Astrocyte of the cerebellum (primary cell): ENCODE data around the gene MAPK10.
A peak's percentile ranks its signal among the peaks of the same experiment; 100 is the strongest.

Source experiments
- DNase-seq: peaks from one replicate; pipeline ENCODE4 v3.0.0-alpha.2; 2011; ENCODE audit warnings: low read depth
- H3K4me3 ChIP-seq: 2 replicates; pipeline ENCODE4 v1.5.1; 2011; ENCODE audit warnings: mild to moderate bottlenecking, low read depth, low read length, moderate library complexity
- in situ Hi-C: cut with HindIII; loops from 2 replicates; pipeline ENCODE4 v1.10.0; 2017; ENCODE audit warnings: low sequenced_read_pairs
- TF ChIP-seq, protein P1 (sequence below): IDR thresholded peaks from 2 replicates; pipeline ENCODE4 v1.5.1; 2012; ENCODE audit warnings: low read length, low read depth, moderate library complexity, mild to moderate bottlenecking; ENCODE audit errors: missing control alignments

MAPK10 gene

DNA sequence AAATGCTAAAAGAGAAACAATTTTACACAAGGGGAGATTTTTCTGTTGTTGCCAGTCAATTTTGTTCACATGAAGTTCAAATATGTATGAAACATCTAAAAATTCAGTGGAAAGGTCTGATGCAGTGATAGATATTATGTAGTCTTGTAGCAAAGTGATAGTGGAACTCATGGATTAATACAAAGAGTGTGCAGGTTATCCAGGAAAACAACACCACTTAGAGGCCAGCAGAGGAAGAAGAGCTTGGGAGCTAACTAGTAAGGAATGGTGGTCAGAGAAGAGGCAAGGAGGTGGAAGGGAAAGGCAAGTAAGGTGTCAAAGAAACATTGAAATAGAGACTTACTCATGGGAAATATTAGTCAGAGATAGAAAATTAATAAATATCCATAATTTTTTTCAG lies 395.6 kb downstream of the MAPK10 start:
- H3K4me3 ChIP-seq: no peak overlapping the region
- in situ Hi-C loops: no loop called here
- TF ChIP-seq, protein P1, sequence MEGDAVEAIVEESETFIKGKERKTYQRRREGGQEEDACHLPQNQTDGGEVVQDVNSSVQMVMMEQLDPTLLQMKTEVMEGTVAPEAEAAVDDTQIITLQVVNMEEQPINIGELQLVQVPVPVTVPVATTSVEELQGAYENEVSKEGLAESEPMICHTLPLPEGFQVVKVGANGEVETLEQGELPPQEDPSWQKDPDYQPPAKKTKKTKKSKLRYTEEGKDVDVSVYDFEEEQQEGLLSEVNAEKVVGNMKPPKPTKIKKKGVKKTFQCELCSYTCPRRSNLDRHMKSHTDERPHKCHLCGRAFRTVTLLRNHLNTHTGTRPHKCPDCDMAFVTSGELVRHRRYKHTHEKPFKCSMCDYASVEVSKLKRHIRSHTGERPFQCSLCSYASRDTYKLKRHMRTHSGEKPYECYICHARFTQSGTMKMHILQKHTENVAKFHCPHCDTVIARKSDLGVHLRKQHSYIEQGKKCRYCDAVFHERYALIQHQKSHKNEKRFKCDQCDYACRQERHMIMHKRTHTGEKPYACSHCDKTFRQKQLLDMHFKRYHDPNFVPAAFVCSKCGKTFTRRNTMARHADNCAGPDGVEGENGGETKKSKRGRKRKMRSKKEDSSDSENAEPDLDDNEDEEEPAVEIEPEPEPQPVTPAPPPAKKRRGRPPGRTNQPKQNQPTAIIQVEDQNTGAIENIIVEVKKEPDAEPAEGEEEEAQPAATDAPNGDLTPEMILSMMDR: peak; percentile 35
- no peak for DNase-seq

- no peak for DNase-seq
- in situ Hi-C loops: no loop called here
- TF ChIP-seq, protein P1: no peak
- no peak overlapping the region for H3K4me3 ChIP-seq
These were observed 396.6 kb downstream of the MAPK10 start for GRCh38 chr4:85963231-85963630.

- in situ Hi-C loops: no loop called here
- DNase-seq: no peak
- TF ChIP-seq, protein P1: no peak
- H3K4me3 ChIP-seq: no peak overlapping the region
These were observed 398.0 kb downstream of the MAPK10 start for GRCh38 chr4:85961887-85962286.

DNA sequence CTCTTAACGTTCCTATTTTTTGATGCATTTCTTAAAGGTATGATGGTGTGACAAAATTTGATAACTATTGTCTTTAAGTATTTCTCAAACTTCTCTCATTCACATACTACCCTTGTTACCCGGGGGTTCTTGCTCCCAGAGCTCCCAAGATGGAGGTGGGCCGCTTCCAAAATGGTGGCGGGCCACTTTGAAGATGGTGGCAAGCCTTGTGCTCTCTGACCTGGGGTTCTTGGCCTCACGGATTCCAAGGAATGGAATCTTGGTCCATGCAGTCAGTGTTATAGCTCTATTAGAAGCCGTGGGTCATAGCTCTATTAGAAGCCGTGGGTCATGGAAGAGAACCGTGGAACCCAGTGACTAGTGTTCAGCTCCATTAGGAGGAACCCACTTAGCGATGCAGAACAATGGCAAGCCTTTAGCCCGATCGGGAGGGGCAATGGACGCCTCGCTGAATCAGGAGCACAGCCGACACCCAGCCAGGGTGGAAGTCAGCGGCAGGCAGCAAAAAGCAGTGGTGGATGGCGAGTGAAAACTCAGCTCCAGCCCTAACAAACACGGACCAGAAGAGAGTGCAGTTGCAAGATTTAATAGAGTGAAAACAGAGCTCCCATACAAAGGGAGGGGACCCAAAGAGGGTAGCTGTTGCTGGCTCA lies 403.4 kb downstream of the MAPK10 start:
- TF ChIP-seq, protein P1: no peak
- no peak overlapping the region for H3K4me3 ChIP-seq
- in situ Hi-C loops: no loop called here
- no peak for DNase-seq

DNA sequence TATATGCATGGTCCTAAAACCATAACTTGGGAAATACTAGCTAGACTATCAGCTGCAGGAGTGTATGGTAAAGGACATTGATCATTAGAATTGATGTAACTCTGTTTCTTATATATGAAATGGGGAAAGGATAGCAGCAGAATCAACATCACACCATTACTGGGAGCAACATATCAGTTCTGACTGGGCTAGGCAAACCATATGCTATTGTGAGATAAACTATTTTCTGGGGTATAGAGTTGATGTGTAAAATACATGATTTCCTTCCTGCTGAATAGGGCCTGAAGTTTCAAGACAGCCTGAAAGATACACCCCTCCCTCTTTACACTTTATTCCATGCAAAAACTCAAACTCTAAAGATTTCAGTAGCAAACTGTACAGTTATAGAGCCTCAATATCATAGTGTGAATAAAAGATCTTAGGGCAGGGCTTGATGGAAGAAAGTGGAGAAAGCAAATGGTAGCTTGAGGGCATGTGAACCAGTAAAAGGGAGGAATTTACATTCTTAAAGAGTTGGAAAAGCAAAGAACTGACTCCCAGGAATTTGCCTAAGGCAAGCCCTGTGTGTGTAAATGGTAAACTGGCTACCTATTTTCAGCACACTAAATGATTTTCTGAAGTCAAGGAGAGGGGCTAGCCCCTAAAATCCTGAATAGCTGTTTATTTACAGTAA lies 404.1 kb downstream of the MAPK10 start:
- TF ChIP-seq, protein P1: no peak
- in situ Hi-C loops: no loop called here
- no peak overlapping the region for H3K4me3 ChIP-seq
- no peak for DNase-seq

DNA sequence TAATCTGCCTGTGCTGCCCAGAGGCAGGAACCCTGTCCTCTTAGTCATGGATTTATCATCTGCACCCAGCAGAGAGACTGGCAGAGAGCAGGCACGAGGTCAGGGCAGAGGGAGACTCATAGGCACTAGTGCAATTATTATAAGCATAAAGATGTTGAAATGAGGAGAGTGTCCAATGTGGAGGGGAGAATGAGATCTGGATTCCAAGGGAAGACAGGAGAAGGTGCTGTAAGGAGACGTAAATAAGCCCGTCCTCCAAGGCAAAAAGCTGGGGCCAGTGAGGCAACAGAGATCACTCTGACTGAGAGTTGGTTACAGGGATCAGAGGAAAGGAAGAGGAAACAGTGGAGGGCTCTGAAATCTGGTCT lies 406.2 kb downstream of the MAPK10 start:
- TF ChIP-seq, protein P1: no peak
- DNase-seq: no peak
- no peak overlapping the region for H3K4me3 ChIP-seq
- in situ Hi-C loops: no loop called here
